CD4-positive, alpha-beta T cell treated with Interleukin-21 for 1 hour (primary cell): ENCODE results near the gene ZNF888.
"Not testable (repeated sequence)": the region's sequence is repeated elsewhere in the genome, so short reads cannot be mapped to it uniquely, and the experiment has no call there.

Experiments
- DNase-seq: peaks from one replicate; pipeline ENCODE4 v3.0.0-alpha.2; 2020

Gene ZNF888

GRCh38 chr19:52922841-52923777, at the start of gene ZNF888:
TSS of gene ZNF888 (minus strand) at chr19:52923428. CDS start at chr19:52917873, 5,555 bp downstream.
- peak; percentile 91 for DNase-seq

DNA sequence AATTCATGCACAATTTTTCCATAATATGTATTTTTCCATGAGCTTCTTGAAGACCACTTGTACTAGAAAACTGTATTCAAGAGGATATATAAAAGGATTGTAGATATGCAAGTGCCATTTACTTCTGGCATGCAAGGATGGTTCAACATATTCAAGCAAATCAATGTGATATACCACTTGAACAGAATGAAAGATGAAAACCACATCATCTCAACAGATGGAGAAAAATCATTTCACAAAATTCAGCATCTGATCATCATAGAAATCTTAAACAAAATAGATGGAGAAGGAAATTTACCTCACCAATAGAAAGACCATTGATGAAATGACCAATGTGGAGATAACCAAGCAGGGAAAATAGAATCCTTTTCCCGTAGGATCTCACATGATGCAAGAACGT, 44.5 kb upstream of the ZNF888 start:
- no peak for DNase-seq

DNA sequence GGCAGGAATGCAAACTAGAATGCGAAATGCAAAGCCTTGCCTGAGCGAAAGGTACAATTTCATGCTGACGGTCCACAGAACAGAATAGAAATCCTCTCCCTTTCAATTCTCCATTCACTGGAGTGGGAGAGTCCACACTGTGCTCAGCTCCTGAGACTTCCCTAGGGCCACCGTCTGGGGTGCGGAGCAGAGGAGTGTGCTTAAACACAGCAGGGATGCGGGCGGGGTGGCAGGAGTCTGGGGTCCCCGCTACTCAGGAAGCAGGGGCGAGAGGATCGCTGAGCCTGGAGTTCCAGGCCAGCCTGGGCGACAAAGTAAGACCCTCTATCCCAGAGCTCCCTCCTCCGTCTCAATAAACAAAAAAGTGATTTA, 40.0 kb upstream of the ZNF888 start:
- no peak for DNase-seq

- DNase-seq: peak; percentile 98
Measured at GRCh38 chr19:52962394-52963246, 39.4 kb upstream of the ZNF888 start, which contains the start of gene ZNF816. TSS of gene ZNF816 (minus strand) at chr19:52962881. CDS start at chr19:52956089, 6,792 bp downstream.

GRCh38 chr19:52961981-52962380, 38.8 kb upstream of the ZNF888 start:
- DNase-seq: no peak

GRCh38 chr19:52959613-52960295, 36.5 kb upstream of the ZNF888 start:
- DNase-seq: no peak

GRCh38 chr19:52957591-52957990, 34.4 kb upstream of the ZNF888 start:
- DNase-seq: no peak

GRCh38 chr19:52956917-52957316, 33.7 kb upstream of the ZNF888 start:
- no peak for DNase-seq

- DNase-seq: no peak
Measured at GRCh38 chr19:52949422-52949821, 26.2 kb upstream of the ZNF888 start.

DNA sequence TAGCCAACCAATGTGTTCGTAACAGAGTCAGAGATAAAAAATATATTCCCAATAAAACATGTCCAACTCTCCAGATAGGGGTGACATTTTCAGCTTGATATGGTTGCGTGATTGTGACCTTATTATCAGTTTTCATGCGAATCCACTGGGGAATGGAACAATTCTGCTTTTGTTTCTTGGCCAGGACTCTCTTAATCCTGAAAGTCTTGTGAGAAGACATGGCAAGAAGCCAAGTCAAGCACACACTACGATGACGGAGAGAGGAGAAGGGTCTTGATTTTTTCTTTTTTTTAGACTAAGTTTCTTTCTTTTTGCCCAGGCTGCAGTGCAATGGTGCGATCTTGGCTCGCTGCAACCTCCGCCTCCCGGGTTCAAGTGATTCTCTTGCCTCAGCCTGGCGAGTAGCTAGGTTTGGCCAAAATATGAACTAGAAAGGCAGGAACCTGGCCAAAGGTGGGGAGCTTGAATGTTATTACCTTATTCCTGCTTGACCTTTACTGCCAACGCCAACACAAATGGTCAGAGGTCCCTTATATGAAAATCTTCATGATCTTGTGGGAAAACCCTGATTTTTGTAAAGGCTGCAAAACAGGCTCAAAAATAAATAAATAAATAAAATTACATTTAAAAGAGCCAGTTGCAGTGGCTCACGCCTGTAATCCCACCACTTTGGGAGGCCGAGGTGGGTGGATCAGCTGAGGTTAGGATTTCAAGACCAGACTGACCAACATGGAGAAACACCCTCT, 25.0 kb upstream of the ZNF888 start:
- no peak for DNase-seq

GRCh38 chr19:52946322-52947310, 23.4 kb upstream of the ZNF888 start:
- no peak for DNase-seq

DNA sequence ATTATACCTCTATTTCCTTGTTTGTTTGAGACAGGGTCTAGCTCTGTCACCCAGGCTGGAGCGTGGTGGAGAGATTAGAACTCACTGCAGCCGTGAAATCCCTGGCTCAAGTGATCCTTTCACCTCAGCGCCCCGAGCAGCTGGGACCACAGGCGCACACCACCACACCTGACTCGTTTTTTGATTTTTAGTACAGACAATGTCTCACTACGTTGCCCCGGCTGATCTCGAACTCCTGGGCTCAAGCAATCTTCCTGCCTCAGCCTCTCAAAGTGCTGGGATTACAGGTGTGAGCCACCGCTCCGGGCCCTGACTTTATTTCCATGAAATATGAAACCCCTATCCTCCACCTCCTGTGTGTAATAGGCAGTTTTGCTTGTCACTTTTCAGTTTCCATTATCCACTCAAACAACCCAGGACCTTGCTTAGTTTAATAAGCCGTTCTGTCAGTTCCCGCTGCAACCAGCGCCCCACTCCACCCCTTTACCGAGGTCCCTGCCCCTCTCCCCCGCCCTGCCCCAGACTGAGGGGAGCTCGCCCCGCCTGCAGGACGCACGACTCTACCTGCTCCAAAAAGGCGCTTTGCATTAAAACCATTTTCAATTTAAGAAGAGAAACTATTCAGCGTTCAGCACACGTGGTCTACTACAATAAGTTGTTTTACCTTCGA, 22.6 kb upstream of the ZNF888 start:
- DNase-seq: no peak

GRCh38 chr19:52944703-52945493, 21.7 kb upstream of the ZNF888 start:
- not testable (repeated sequence) for DNase-seq

DNA sequence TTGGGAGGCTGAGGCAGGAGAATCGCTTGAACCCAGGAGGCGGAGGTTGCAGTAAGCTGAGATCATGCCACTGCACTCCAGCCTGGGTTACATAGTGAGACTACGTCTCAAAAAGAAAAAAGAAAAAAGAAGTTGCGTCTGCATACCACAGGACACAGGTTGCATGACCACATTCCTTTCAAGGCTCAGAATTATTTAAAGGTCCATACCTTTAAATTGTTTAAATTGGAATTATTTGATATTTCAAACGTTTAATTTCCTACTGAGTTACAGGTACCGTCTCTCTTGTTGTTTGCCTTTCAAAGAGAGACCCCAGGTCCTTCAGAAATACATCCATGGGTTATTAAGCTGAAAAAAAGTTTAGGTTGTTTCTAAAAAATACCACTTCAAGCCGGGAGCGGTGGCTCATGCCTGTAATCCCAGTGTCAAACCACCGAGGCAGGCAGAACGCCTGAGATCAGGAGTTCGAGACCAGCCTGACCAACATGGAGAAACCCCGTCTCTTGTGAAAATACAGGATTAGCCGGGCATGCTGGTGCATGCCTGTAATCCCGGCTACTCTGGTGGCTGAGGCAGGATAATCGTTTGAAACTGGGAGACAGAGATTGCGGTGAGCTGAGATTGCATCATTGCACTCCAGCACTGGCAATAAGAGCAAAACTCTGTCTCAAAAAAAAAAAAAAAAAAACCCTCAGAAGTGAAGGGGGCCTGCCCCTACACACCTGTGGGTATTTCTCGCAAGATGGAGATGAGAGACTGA, 20.8 kb upstream of the ZNF888 start:
- DNase-seq: no peak

- DNase-seq: no peak
Measured at GRCh38 chr19:52943134-52943883, 20.1 kb upstream of the ZNF888 start.

DNA sequence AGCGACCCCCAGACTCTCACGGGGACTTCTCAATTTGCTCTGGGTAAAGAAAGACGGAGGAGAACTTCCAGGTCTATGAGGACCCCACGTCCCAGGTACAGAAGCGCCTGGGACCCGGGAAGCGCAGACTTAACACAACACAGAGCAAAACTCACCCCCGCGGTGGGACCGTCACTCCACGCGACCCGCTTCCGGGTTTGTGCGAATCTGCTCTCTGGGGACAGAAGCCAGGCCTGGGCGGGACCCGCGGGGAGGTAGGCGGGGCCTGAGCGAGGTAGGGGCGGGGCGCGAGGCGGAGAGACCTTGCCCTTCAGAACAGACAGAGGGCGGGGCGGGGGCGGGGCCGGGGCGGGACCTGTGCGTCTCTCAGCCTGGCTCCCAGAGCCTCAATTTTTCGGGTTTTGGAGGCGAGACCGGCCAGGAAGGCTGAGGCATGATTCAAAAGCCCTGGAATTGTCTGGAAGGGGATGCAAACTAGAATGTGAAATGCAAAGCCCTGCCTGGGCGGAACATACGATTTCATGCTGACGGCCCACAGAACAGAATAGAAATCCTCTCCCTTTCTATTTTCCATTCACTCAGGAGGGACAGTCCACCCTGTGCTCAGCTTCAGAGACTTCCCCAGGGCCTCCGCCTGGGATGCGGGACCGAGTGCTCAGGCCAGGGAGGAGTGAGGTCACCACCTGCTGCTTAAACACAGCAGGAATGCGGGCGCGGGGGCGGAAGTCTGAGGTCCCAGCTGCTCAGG, 19.3 kb upstream of the ZNF888 start:
- DNase-seq: peak; percentile 97

DNA sequence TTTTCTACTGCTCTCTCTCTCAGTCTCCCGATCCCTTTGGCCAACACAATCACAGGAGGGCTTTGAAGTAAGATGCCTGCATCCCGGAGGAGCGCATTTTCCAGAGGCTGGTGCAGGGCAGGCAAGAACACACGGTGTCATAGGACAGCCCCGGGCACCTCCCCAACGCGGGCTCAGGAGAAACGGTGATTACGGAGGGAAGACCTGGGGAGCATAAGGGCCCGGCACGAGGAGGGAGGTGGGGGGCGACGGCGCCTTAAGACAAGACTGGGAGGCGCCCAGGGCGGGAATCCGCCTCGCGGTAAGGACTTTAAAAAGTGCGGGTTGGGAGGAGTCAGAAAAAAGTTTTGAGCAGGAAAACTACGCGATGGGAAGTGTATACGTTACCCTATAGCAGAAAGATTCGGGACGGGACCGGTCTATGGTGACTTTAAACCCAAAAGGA, 18.7 kb upstream of the ZNF888 start:
- peak; percentile 20 for DNase-seq
